HUES48 (cell line): ENCODE data around the gene OTULIN.

Experiments used
- H3K27ac ChIP-seq: one replicate; pipeline ENCODE4 v1.7.0; 2013; ENCODE audit warnings: low read depth, low read length, inconsistent platforms
- H3K27me3 ChIP-seq: 2 replicates; pipeline ENCODE4 v1.6.1; 2013; ENCODE audit warnings: mild to moderate bottlenecking, low read length; ENCODE audit not compliant: control insufficient read depth, insufficient read depth
- H3K36me3 ChIP-seq: 2 replicates; pipeline ENCODE4 v1.6.1; 2013; ENCODE audit warnings: low read length; ENCODE audit not compliant: control insufficient read depth, insufficient read depth
- H3K4me1 ChIP-seq: 2 replicates; pipeline ENCODE4 v1.6.1; 2013; ENCODE audit warnings: mild to moderate bottlenecking, low read length; ENCODE audit not compliant: control insufficient read depth, insufficient read depth
- H3K4me3 ChIP-seq: 2 replicates; pipeline ENCODE4 v1.5.1; 2013; ENCODE audit warnings: mild to moderate bottlenecking, low read depth, low read length
- H3K9ac ChIP-seq: 2 replicates; pipeline ENCODE4 v1.6.1; 2013; ENCODE audit warnings: mild to moderate bottlenecking, low read depth, low read length, moderate library complexity
- H3K9me3 ChIP-seq: 2 replicates; pipeline ENCODE4 v1.6.1; 2013; ENCODE audit warnings: low read length; ENCODE audit not compliant: control insufficient read depth, insufficient read depth

Gene OTULIN

DNA sequence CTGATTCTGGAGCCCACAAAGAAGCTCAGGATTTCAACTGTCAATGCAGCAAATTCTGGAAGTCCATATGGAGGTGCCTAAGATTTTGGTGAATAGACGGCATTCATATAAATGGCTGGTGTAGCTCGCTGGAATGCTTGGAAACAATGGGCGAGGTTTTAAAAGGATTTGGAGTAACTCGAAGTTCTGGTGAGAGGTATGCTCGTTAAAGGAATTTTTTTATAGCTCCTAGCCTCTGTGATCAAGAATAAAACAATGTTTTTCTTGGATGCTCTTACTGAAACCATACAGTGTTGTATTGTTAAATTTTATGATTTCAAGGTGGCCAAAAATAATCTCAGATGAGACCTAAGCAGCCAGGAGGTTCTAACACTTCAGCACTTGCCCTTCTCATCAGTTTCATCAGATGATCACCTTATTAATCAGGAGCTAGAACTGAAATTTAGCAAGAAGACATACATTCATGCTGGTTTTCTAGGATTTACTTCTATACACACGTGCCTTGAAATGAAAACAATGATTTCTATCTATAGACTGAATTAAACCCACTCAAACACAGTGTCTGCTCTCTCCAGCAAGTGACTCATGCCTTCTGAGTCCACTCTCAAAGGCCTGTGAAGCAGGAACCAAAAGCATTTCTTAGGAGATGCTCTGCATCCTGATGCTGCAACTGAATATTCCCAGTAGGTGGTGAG, 79.2 kb downstream of the OTULIN start:
- H3K36me3 ChIP-seq = no peaks in the 10 kb centered on the region
- H3K4me1 ChIP-seq = peaks cover 32% of the 10 kb centered on the region
- no peak overlapping the region for H3K4me3 ChIP-seq
- no peak overlapping the region for H3K9ac ChIP-seq
- no peak overlapping the region for H3K27ac ChIP-seq
- no peaks in the 10 kb centered on the region for H3K27me3 ChIP-seq
- no peaks in the 10 kb centered on the region for H3K9me3 ChIP-seq

DNA sequence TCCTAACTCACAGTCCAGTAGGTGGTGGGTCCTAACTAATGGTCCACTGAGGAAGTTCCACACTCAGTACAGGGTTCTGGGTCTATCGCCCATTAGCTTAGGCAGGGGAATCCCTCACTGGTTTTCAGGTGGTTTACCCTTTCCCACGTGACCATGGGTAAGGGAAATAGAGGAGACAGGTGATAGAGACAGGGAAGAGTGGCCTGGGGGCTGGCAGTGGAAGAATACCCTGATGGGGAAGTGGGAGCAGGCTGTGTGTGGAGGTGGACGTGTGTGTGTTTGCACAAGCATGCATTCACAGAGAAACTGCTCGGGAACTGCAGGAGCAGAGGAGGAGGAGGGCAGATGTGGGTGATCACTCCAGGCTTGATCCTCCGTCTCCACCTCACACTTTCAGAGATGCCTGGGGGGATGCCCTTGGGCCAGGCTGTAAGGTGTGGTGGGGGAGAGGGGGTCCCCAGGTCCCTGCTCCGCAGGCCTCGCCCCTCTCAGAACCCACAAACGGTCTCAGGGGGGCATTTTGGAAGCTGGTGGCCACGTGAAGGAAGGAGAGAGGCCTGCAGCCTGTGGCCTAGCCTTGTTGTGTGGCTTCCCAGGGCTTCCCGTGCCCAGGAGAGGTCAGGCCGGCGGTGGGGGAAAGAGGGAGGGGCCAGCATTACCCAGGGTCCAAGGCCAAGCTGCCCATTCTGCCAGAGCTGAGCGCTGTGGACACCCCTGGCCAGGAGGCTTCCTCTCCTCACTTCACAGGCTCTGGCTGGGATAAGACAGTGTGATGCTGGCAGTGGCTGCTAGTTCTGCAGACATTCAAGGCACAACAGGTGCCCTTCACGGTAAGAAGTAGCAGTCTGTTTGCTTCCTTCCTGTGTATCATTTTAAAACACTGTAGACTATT, 80.0 kb downstream of the OTULIN start:
- Histone ChIP-seq H3K27ac (no peak overlapping the region), H3K36me3 (no peaks in the 10 kb centered on the region), H3K4me1 (peaks cover 32% of the 10 kb centered on the region), H3K9me3 (no peaks in the 10 kb centered on the region), H3K9ac (no peak overlapping the region), H3K27me3 (no peaks in the 10 kb centered on the region), H3K4me3 (no peak overlapping the region)

GRCh38 chr5:14745188-14745563, 80.7 kb downstream of the OTULIN start:
- Histone ChIP-seq H3K27ac (no peak overlapping the region), H3K9me3 (no peaks in the 10 kb centered on the region), H3K4me3 (no peak overlapping the region), H3K4me1 (peaks cover 26% of the 10 kb centered on the region), H3K36me3 (no peaks in the 10 kb centered on the region), H3K27me3 (no peaks in the 10 kb centered on the region), H3K9ac (no peak overlapping the region)

- Histone ChIP-seq H3K27ac (no peak overlapping the region), H3K36me3 (no peaks in the 10 kb centered on the region), H3K9me3 (no peaks in the 10 kb centered on the region), H3K4me1 (peaks cover 22% of the 10 kb centered on the region), H3K4me3 (no peak overlapping the region), H3K9ac (no peak overlapping the region), H3K27me3 (no peaks in the 10 kb centered on the region)
Measured at GRCh38 chr5:14745753-14746152, 81.2 kb downstream of the OTULIN start.

- H3K9me3 ChIP-seq = no peaks in the 10 kb centered on the region
- H3K27me3 ChIP-seq = no peaks in the 10 kb centered on the region
- no peak overlapping the region for H3K9ac ChIP-seq
- H3K27ac ChIP-seq = no peak overlapping the region
- H3K4me3 ChIP-seq = no peak overlapping the region
- H3K4me1 ChIP-seq = peaks cover 6% of the 10 kb centered on the region
- no peaks in the 10 kb centered on the region for H3K36me3 ChIP-seq
Measured at GRCh38 chr5:14748180-14748900, 83.8 kb downstream of the OTULIN start.
